Measurements from ENCODE around the gene DEDD2. TPM values are rescaled to one million over a fixed set of nuclear protein-coding genes. Genes with fewer than 3 reads are reported as not detected.
A peak's percentile ranks its signal among the peaks of the same experiment; 100 is the strongest.

DEDD2 gene
- total RNA-seq, 1 donor from 2014 or later = 18.3 TPM

GRCh38 chr19:42248270-42249148, 31.0 kb upstream of the DEDD2 start:
- no peak for DNase-seq (ENCODE audit: low read depth in 2 of 2)

DNA sequence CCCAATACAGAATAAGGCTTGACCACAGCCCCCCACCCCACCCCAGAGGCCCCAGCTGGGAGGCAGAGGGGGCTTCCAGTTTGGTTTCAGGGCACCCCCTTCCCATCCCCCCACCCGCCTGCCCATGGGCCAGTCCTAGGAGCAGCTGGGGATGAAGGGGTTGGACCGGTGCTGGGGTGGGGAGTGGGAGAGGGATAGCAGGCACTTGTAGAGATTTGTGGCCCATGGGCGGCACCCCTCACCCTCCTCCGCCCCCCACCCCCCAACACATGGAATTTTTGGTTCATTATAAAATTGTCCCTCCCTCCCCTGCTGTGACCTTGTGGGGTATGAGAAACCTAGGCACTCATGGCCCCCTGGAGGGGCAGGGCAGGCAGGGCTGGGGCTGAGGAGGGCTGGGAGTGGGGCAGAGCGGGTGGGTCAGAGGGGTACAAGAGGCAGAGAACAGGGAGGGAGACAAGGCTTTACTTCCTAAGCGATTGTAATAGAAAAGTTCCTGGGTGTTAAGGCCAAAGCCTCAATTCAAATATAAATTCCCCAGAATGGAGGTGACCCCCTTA, 30.2 kb upstream of the DEDD2 start:
- no peak for DNase-seq (ENCODE audit: low read depth in 2 of 2)

DNA sequence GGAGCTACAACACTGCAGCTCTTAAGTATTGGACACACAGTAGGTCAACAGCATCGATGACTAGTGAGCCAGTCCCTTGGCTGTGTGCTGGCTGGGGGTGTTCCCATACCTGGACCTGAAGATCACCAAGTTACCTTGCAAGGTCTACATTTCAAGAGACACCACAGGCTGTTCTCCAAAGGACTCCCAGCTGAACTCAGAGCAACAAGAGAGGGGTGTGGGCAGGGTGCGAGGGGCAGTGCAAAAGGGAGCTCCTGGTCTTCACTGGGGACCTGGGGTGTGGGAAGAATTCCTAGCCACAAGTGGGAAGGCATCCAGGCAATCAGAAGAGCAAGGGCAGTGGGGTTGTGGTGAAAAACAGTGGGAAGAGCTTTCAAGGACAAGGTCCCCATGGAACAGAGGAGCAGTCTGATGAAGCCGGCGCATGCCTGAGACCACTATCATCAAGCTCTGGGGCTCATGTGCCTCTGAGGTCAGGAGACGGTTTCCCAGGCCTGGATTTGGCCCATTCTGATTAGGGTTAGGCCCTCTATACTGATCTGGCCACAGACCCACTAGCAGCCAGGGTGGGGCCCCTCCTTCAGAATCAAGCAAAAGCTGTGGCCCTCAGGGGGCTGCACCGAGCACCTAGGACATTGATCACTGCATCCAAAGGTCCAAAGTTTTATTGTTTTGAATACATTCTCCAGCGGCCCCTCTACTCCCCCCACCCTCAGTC, 29.6 kb upstream of the DEDD2 start:
- no peak for DNase-seq (ENCODE audit: low read depth in 2 of 2)

GRCh38 chr19:42246143-42246921, 28.9 kb upstream of the DEDD2 start:
- DNase-seq (ENCODE audit: low read depth in 2 of 2) = peak; percentile 80 to 85

DNA sequence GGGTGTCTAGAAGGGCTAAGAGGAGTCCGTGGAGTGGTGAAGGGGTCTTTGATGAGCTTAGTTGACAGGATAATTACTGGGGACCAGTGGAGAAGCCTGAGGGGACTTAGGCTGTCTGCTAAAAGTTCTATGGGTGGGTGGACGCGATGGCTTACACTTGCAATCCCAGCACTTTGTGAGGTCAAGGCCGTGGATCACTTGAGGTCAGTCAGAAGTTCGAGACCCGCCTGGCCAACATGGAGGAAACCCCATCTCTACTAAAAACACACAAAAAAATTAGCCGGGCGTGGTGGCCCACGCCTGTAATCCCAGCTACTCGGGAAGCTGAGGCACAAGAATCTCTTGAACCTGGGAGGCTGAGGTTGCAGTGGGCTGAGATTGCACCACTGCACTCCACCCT, 27.8 kb upstream of the DEDD2 start:
- DNase-seq (ENCODE audit: low read depth in 2 of 2) = no peak

DNA sequence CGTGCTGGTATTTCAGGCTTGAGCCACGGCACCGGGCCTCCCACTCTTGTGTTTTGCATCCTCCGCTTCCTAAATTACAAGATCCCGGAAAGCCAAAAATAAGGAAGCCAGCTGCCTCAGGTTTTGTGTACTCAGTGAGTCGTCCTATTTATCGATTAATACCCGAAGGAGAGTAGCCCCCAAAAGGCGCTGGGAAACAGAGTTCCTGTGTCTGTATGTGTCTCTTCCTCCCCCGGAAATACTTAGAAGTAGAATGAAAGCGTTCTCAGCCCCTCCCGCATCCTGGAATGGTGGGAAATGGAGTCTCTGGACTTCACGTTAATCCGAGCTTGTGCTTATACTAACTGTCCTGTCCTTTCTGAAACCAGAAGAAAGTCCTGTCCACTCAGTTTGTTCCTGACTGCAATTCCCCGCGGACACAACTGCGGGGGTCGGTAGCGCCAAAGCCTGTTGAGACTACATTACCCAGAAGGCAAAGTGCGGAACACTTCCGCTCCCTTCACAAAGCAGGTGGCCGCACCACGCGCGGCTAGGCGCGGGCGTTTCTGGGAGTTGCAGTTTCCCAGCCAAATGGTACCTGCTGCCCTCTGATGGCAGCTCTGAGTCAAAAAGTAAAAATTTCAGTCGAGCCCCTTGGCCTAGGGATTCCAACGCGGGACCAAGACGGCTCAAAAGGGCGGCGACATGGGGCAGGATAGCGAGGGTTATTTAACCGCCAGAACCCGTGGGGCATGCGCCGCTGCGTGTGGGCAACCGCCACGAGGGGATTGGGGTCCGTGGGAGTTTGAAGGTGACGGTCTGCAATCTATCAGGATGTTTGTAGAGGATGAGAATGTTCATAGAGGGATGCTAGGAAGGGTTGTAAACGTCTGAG, 27.1 kb upstream of the DEDD2 start:
- DNase-seq (ENCODE audit: low read depth in 2 of 2) = peak; percentile 93 to 95

- peak; percentile 100 for DNase-seq (ENCODE audit: low read depth in 2 of 2)
These were observed 25.3 kb upstream of the DEDD2 start, which contains the start of gene GSK3A for GRCh38 chr19:42242512-42243409. GSK3A (minus strand) TSS chr19:42242602; CDS start chr19:42242465, 137 bp downstream.

DNA sequence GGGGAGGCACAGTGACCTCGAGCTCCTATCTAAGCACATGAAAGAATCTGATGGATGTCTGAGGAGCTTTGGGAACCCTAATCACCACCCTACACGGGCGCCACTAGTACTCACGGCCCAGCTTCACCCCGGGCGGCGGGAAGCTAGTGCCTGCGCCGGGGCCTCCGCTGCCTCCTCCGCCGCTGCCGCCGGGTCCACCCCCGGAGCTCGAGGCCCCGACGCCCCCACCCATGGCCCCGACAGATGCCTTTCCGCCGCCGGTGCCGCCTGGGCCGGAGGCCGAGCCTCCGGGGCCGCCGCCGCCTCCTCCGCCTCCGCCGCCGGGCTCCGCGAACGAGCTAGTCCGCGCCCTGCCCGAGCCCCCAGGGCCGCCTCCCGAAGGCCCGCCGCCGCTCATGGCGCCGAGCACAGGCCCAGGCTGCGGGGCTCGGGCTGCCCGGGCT, 24.6 kb upstream of the DEDD2 start:
- DNase-seq (ENCODE audit: low read depth in 2 of 2) = peak; percentile 23 to 28

GRCh38 chr19:42241279-42241678, 23.8 kb upstream of the DEDD2 start:
- no peak for DNase-seq (ENCODE audit: low read depth in 2 of 2)

DNA sequence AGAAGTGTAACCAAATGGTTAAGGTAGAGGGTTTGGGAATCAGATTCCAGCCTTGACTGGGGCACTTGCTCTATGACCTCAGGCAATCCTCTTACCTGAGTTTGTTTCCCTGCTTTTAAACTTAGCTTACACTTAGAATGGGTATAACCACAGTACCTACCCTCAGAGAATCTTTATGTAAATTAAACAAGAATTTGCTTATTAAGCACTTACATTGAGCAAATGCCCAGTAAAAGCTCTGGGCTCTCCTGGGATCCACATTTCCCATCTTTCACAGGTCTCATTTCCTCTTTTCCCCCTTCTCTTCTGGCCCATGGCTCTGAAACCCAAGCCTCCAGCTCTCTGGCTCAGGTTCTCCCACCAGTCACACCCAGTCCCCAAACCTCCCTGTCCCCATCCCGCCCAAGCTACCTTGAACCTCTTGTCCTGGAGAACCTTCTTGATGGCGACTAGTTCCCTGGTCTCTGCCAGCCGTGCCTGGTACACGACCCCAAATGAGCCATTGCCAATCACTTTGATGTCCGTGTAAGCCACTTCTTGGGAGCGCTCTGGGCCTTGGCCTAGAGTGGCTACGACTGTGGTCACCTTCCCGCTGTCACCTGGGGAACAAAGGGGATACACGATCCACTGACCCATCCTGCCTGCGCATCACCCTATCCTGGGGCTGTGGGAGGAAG, 22.2 kb upstream of the DEDD2 start:
- no peak for DNase-seq (ENCODE audit: low read depth in 2 of 2)

DNA sequence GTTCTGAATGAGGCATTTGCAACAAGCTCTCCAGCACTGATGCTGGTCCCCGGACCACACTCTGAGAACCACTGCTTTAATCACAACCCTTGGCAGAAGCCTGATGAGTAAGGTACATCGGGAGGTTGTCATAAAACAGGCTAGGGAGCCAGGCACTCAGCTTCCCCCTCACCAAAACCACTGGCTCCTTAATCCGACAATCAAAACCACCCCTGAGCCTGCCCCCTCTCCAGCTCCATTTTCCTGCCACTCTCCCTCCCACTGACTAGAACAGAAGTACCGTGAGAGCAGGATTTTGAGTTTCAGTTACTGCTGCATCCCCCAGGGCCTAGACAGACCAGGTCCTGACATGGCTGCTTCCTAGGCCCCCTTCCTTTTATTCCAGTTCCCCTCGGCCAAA, 17.7 kb upstream of the DEDD2 start:
- DNase-seq (ENCODE audit: low read depth in 2 of 2) = no peak

DNA sequence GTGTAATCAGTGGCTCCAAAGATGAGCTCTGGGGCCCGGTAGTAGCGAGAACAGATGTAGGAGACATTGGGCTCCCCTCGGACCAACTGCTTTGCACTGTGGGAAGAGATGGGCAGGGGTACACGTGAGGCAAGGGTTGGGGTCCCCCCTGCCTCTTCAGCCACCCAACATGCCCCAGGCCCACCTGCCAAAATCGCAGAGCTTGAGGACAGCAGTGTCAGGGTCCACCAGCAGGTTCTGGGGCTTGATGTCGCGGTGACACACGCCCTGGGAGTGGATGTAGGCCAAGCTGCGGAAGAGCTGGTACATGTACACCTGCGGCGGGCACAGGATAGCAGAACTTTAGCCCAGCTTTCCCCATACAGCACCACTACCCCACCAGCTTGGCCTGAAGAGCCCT, 16.9 kb upstream of the DEDD2 start:
- no peak for DNase-seq (ENCODE audit: low read depth in 2 of 2)

DNA sequence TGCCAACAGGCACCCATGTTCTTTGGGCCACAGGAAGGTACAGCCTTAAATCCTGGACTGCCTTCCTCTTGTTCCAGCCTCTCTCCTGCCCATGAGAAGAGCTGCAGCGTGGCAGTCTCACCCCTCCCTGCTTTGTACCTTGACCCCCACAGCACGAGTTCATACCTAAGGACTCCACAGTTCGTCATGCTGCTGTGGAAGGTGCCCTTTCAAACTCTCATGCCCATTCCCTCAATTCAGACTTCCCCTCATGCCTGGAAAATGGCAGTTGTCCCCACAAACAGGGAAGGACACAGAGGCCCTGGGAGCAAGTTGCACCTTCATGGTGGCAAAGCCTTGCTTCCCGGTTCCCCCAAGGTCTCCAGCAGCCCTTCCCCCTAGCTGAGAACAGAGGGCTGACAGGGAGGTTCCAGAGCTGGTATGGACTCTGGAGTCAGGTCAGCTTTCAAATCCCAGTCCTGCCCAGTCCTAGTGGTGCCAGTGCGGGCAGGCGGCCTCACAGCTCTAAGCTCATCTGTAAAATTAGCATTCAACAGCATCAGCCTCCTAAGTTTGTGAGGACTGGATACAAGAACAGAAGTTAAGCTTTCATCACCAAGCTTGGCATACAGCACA, 16.3 kb upstream of the DEDD2 start:
- no peak for DNase-seq (ENCODE audit: low read depth in 2 of 2)

DNA sequence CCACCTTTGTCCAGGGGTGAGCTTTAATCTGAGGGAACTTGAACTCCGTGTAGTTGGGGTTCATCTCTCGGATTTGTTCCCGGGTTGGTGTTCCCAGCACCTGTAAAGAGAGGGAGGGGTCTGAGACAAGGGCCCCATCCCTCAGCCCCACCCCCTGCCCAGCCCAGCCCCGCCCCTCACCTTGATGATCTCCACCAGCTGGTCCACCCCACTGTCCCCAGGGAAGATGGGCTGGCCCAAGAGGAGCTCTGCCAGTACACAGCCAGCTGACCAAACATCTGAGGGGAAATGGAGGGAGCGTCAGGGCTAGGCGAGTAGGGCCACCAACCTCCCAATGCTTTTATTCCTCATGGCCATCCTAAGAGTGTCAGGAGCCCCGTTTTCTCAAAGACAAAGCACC, 15.6 kb upstream of the DEDD2 start:
- no peak for DNase-seq (ENCODE audit: low read depth in 2 of 2)

GRCh38 chr19:42232435-42232834, 15.0 kb upstream of the DEDD2 start:
- no peak for DNase-seq (ENCODE audit: low read depth in 2 of 2)

GRCh38 chr19:42230571-42230970, 13.1 kb upstream of the DEDD2 start:
- DNase-seq (ENCODE audit: low read depth in 2 of 2) = no peak

GRCh38 chr19:42229855-42230351, 12.4 kb upstream of the DEDD2 start:
- DNase-seq (ENCODE audit: low read depth in 2 of 2) = peak in 1 of 2 donors; percentile 65

- no peak for DNase-seq (ENCODE audit: low read depth in 2 of 2)
These were observed 11.9 kb upstream of the DEDD2 start for GRCh38 chr19:42229301-42229854.

Measured in lung microvascular endothelial cell (primary cell).